ENCODE measurements around the gene NFE2L2. TPM values are rescaled to one million over a fixed set of nuclear protein-coding genes. Genes with fewer than 3 reads are reported as not detected.
"Not testable (repeated sequence)": the region's sequence is repeated elsewhere in the genome, so short reads cannot be mapped to it uniquely, and the experiment has no call there.

NFE2L2 gene
- total RNA-seq, 1 donor from 2014 or later, result 105 TPM

DNA sequence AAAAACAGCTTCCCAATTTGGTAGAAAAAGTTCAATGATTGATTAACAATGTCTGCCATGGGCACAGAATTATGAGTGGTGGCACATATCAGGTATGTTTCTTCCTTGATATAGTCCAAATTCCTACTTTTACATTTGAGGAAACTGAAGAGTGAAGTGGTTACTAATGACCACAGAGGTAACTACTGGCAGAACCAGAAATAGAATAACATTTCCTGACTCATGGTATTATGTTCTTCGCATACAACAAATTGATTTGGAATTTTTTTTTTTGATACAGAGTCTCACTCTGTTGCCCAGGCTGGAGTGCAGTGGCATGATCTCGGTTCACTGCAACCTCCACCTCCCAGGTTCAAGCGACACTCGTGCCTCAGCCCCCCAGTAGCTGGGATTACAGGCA is 6.0 kb upstream of the NFE2L2 start:
- H3K9me3 ChIP-seq, result no peaks in the 10 kb centered on the region
- no peak for DNase-seq
- no peaks in the 10 kb centered on the region for H3K36me3 ChIP-seq
- intact Hi-C loops (cut with DNase I), result no loop called here
- no peak overlapping the region for H3K4me3 ChIP-seq
- no peaks in the 10 kb centered on the region for H3K27me3 ChIP-seq
- no peak overlapping the region for H3K27ac ChIP-seq
- peaks cover 21% of the 10 kb centered on the region for H3K4me1 ChIP-seq
- ATAC-seq, result no peak
- TF ChIP-seq, protein P1, sequence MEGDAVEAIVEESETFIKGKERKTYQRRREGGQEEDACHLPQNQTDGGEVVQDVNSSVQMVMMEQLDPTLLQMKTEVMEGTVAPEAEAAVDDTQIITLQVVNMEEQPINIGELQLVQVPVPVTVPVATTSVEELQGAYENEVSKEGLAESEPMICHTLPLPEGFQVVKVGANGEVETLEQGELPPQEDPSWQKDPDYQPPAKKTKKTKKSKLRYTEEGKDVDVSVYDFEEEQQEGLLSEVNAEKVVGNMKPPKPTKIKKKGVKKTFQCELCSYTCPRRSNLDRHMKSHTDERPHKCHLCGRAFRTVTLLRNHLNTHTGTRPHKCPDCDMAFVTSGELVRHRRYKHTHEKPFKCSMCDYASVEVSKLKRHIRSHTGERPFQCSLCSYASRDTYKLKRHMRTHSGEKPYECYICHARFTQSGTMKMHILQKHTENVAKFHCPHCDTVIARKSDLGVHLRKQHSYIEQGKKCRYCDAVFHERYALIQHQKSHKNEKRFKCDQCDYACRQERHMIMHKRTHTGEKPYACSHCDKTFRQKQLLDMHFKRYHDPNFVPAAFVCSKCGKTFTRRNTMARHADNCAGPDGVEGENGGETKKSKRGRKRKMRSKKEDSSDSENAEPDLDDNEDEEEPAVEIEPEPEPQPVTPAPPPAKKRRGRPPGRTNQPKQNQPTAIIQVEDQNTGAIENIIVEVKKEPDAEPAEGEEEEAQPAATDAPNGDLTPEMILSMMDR (IDR thresholded peaks at IDR 0.05), result no peak

DNA sequence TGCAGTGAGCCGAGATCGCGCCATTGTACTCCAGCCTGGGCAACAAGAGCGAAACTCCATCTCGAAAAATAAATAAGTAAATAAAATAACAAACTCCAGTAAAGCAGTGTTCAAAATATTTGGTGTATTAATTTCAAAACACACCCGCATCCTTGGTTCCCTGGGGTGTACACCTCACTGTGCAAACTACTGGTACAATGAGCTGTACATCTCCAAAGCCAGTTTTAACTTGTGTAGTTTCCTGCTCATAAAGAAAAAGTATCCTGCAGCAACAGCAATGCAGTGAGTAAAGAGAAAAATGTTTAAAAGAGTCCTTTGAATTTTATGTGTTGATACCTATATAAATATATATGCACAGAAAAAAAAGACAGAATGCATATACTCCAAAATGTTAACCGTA is 4.4 kb upstream of the NFE2L2 start:
- TF ChIP-seq, protein P1 (IDR thresholded peaks at IDR 0.05), result no peak
- Histone ChIP-seq H3K9me3 (no peaks in the 10 kb centered on the region), H3K36me3 (no peaks in the 10 kb centered on the region), H3K4me3 (no peak overlapping the region), H3K27me3 (no peaks in the 10 kb centered on the region), H3K4me1 (peaks cover 14% of the 10 kb centered on the region), H3K27ac (no peak overlapping the region)
- ATAC-seq, result no peak
- intact Hi-C loops (cut with DNase I), result loop anchor here (10.0 kb wide), 1 partner anchor 54 kb away; the partner anchor contains the start of gene HNRNPA3
- no peak for DNase-seq

DNA sequence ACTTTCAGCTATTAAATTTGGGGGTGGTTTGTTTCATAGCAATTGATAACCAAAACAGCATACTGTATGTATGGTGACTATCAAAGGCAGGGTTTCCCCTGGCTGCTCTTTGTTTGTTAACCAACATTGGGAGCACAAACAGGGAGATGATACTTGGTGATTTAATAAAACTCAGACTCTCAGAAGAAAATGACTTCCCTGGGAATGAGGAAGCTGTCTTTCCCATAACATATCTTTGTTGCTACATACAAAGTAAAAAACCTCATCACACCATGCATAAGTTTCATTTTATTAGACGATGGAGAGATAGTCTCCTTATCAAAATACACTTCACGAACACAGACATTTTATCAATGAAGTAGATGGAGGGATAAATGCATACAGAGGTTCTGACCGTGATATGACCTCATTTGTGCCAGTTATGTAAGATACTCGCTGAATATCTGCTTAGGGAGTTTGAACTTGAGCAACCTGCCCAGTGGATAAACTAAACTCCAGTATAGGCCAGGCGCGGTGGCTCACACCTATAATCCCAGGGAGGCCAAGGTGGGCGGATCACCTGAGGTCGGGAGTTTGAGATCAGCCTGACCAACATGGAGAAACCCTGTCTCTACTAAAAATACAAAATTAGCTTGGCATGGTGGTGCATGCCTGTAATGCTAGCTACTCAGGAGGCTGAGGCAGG is 3.8 kb upstream of the NFE2L2 start:
- intact Hi-C loops (cut with DNase I), result loop anchor here (10.0 kb wide), 1 partner anchor 54 kb away; the partner anchor contains the start of gene HNRNPA3
- TF ChIP-seq, protein P1 (IDR thresholded peaks at IDR 0.05), result no peak
- H3K9me3 ChIP-seq, result no peaks in the 10 kb centered on the region
- H3K36me3 ChIP-seq, result no peaks in the 10 kb centered on the region
- H3K27ac ChIP-seq, result no peak overlapping the region
- DNase-seq (no peak), ATAC-seq (no peak)
- no peak overlapping the region for H3K4me3 ChIP-seq
- no peaks in the 10 kb centered on the region for H3K27me3 ChIP-seq
- H3K4me1 ChIP-seq, result peaks cover 14% of the 10 kb centered on the region

DNA sequence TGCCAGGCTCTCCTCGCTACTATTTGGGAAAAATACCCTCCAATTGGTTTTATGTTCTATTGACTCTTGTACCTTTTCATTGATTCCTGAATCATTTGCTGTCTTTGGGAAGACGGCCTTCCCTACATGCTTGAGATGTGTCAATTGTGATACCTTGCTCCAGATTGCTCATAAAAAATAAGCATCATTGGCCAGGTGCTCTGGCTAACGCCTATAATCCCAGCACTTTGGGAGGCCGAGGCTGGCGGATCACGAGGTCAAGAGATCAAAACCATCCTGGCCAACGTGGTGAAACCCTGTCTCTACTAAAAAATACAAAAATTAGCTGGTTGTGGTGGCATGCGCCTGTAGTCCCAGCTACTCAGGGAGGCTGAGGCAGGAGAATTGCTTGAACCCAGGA is 2.4 kb upstream of the NFE2L2 start:
- not testable (repeated sequence) for H3K36me3 ChIP-seq, ATAC-seq, H3K4me3 ChIP-seq, H3K27me3 ChIP-seq, DNase-seq, H3K9me3 ChIP-seq
- Histone ChIP-seq H3K4me1 (peaks cover 16% of the 10 kb centered on the region), H3K27ac (peak overlapping the region; percentile 99)
- intact Hi-C loops (cut with DNase I), result loop anchor here (10.0 kb wide), 1 partner anchor 52 kb away; the partner anchor contains the start of gene HNRNPA3

DNA sequence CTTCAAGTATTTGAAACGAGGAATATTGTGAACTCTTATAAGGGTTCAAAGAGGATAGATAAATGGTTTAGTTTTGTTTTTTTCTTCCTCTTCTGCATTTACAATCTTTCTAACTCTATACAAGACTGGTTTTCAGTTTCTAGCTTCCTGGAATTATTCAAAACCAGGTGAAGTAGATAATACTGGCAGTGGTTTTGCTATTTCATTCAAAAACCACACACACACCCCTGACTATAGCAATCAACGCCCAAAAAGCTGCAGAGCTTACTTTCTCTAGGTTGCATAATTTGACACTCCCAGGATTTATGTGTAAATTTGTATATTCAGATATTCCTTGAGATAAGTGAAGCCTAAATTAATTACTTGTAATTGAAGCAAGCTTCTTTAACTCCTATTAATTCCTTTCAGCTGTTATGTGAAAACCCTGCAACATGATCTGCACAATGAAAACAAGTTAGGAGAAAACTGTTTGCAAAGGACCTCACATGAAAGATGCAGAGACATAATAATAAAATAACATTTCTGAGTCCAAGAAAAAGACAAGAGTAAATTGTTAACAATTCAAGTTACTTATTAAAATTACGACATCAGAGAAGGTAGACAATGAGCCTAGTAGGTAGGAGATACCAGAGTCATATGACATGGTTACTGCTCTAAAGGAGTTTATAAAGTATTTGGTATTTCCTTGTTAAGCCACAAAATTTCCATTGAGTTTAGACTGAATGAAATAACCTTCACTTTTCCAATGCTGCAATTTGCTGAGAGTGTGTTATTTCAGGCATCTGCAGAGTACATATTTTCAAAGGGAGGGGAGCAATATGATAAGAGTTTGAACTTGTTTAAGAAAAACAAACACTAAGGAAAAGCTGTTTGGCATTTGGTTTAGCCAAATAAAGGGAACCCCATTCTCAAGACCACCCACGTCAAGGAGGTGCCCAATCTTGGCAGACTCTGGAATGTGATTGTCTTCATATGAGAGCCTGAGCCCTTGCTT is 1.6 kb upstream of the NFE2L2 start:
- Histone ChIP-seq H3K27me3 (no peaks in the 10 kb centered on the region), H3K9me3 (no peaks in the 10 kb centered on the region), H3K4me3 (peak overlapping the region; percentile 91), H3K36me3 (no peaks in the 10 kb centered on the region), H3K27ac (peak overlapping the region; percentile 99), H3K4me1 (peaks cover 24% of the 10 kb centered on the region)
- TF ChIP-seq, protein P1 (IDR thresholded peaks at IDR 0.05), result no peak
- intact Hi-C loops (cut with DNase I), result loop anchor here (10.0 kb wide), 1 partner anchor 51 kb away; the partner anchor contains the start of gene HNRNPA3
- ATAC-seq (no peak), DNase-seq (no peak)

Measured in upper lobe of right lung (tissue), 1 donor.